Loucy (cell line): ENCODE data around the gene ADCY10.

Experiments
- H2AFZ ChIP-seq: fragments of 200-600 bp; sonication (generic); 2 replicates; pipeline ENCODE4 v1.6.0; 2016; ENCODE audit warnings: antibody characterized with exemption, mild to moderate bottlenecking, low read length, moderate library complexity
- H3F3A ChIP-seq: fragments of 200-600 bp; 2 replicates; pipeline ENCODE4 v1.6.0; 2016; ENCODE audit warnings: antibody characterized with exemption, low read depth, mild to moderate bottlenecking
- H3K27me3 ChIP-seq: fragments of 200-600 bp; sonication (generic); 2 replicates; pipeline ENCODE4 v1.6.1; 2014; ENCODE audit warnings: low read length, mild to moderate bottlenecking; ENCODE audit not compliant: insufficient read depth, poor library complexity, severe bottlenecking
- H3K36me3 ChIP-seq: fragments of 200-600 bp; sonication (generic); 2 replicates; pipeline ENCODE4 v1.6.1; 2016; ENCODE audit warnings: low read length; ENCODE audit not compliant: insufficient read depth
- H3K4me1 ChIP-seq: fragments of 200-600 bp; sonication (generic); 2 replicates; pipeline ENCODE4 v1.5.1; 2014; ENCODE audit warnings: low read length, mild to moderate bottlenecking; ENCODE audit not compliant: insufficient read depth, poor library complexity, severe bottlenecking
- H3K4me2 ChIP-seq: fragments of 200-600 bp; sonication (generic); 2 replicates; pipeline ENCODE4 v1.6.0; 2014; ENCODE audit warnings: antibody characterized with exemption, low read length, low read depth, mild to moderate bottlenecking; ENCODE audit not compliant: poor library complexity, severe bottlenecking
- H3K4me3 ChIP-seq: fragments of 200-600 bp; sonication (generic); 2 replicates; pipeline ENCODE4 v1.5.1; 2014; ENCODE audit warnings: low read length, mild to moderate bottlenecking, mixed read lengths; ENCODE audit not compliant: poor library complexity, severe bottlenecking
- H3K79me2 ChIP-seq: fragments of 200-600 bp; sonication (generic); 2 replicates; pipeline ENCODE4 v1.6.1; 2014; ENCODE audit warnings: low read length; ENCODE audit not compliant: insufficient read depth
- H3K9ac ChIP-seq: fragments of 200-600 bp; sonication (generic); 2 replicates; pipeline ENCODE4 v1.6.0; 2014; ENCODE audit warnings: mild to moderate bottlenecking, low read depth, low read length, moderate library complexity; ENCODE audit not compliant: poor library complexity, severe bottlenecking
- H3K9me2 ChIP-seq: fragments of 200-600 bp; sonication (generic); replicated peaks from 2 replicates; pipeline ENCODE4 v1.6.1; 2016; ENCODE audit warnings: low read depth, low read length, mixed read lengths
- H3K9me3 ChIP-seq: fragments of 200-600 bp; sonication (generic); 2 replicates; pipeline ENCODE4 v1.6.1; 2014; ENCODE audit warnings: mild to moderate bottlenecking, antibody characterized with exemption, low read length, low read depth; ENCODE audit not compliant: insufficient read depth
- H4K20me1 ChIP-seq: fragments of 200-600 bp; sonication (generic); 2 replicates; pipeline ENCODE4 v1.6.0; 2014; ENCODE audit warnings: antibody characterized with exemption, low read length, mild to moderate bottlenecking; ENCODE audit not compliant: insufficient read depth, poor library complexity, severe bottlenecking
- EZH2phosphoT487 ChIP-seq: fragments of 200-600 bp; IDR thresholded peaks from 2 replicates; pipeline ENCODE4 v1.6.1; 2018; ENCODE audit warnings: antibody characterized with exemption, mild to moderate bottlenecking, moderate library complexity, borderline replicate concordance
- TF ChIP-seq, protein P1 (sequence below): fragments of 200-600 bp; sonication (generic); conservative IDR thresholded peaks from 2 replicates; pipeline ENCODE4 v1.5.1; 2014; ENCODE audit warnings: mild to moderate bottlenecking, antibody characterized with exemption, low read length

The ADCY10 gene

DNA sequence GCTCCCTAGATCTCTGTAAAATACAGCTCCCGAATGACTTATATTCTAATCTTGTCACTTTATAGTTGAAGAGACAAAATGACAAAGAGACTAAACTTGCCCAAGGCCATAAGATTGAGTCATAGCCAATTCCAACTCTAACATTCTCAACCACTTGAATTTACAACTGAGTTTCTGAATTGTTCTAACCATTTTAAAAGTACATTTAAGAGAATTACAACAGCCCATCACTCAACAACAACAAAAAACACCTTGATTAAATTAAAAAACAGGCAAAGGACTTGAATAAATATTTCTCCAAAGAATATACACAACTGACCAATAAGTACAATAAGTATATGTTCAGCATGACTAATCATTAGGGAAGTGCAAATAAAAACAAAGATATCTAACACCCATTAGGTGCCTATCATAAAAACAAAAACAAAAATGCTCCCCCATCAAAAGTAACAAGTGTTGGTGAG, 8.7 kb upstream of the ADCY10 start:
- H4K20me1 ChIP-seq: no peaks in the 10 kb centered on the region
- H3K79me2 ChIP-seq: peaks cover 30% of the 10 kb centered on the region
- TF ChIP-seq, protein P1, sequence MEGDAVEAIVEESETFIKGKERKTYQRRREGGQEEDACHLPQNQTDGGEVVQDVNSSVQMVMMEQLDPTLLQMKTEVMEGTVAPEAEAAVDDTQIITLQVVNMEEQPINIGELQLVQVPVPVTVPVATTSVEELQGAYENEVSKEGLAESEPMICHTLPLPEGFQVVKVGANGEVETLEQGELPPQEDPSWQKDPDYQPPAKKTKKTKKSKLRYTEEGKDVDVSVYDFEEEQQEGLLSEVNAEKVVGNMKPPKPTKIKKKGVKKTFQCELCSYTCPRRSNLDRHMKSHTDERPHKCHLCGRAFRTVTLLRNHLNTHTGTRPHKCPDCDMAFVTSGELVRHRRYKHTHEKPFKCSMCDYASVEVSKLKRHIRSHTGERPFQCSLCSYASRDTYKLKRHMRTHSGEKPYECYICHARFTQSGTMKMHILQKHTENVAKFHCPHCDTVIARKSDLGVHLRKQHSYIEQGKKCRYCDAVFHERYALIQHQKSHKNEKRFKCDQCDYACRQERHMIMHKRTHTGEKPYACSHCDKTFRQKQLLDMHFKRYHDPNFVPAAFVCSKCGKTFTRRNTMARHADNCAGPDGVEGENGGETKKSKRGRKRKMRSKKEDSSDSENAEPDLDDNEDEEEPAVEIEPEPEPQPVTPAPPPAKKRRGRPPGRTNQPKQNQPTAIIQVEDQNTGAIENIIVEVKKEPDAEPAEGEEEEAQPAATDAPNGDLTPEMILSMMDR: no peak
- no peak for TF ChIP-seq EZH2phosphoT487
- H3K4me1 ChIP-seq: peaks cover 28% of the 10 kb centered on the region
- H3K36me3 ChIP-seq: peaks cover 15% of the 10 kb centered on the region
- no peaks in the 10 kb centered on the region for H3K27me3 ChIP-seq
- H3K9me2 ChIP-seq: no peaks in the 10 kb centered on the region
- H2AFZ ChIP-seq: no peak overlapping the region
- no peaks in the 10 kb centered on the region for H3F3A ChIP-seq
- no peak overlapping the region for H3K4me2 ChIP-seq
- H3K9me3 ChIP-seq: no peaks in the 10 kb centered on the region
- no peak overlapping the region for H3K9ac ChIP-seq
- H3K4me3 ChIP-seq: no peak overlapping the region

DNA sequence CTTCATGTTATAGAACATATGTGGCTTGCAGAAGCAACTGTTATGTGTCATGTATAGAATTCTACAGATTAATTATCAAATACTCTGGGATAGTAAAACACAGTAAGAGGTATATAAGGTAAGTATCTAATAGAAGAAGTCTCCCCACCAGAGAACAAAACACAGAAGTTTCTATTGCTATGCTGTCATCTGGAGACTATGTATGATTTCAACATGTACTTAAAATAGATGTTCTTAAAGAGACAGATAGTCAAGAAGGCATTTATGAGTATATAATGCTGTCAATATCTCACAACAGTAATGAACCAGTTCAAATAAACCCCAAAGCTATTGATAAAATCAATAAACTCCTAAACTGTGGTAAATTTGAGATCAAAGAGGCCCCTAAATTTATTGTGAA, 8.1 kb upstream of the ADCY10 start:
- TF ChIP-seq, protein P1: no peak
- no peak for TF ChIP-seq EZH2phosphoT487
- Histone ChIP-seq H3K9ac (no peak overlapping the region), H3K27me3 (no peaks in the 10 kb centered on the region), H4K20me1 (no peaks in the 10 kb centered on the region), H3K9me2 (no peaks in the 10 kb centered on the region), H2AFZ (no peak overlapping the region), H3K79me2 (peaks cover 23% of the 10 kb centered on the region), H3K9me3 (no peaks in the 10 kb centered on the region), H3K4me3 (no peak overlapping the region), H3K36me3 (peaks cover 17% of the 10 kb centered on the region), H3K4me1 (peaks cover 23% of the 10 kb centered on the region), H3K4me2 (no peak overlapping the region), H3F3A (no peaks in the 10 kb centered on the region)

DNA sequence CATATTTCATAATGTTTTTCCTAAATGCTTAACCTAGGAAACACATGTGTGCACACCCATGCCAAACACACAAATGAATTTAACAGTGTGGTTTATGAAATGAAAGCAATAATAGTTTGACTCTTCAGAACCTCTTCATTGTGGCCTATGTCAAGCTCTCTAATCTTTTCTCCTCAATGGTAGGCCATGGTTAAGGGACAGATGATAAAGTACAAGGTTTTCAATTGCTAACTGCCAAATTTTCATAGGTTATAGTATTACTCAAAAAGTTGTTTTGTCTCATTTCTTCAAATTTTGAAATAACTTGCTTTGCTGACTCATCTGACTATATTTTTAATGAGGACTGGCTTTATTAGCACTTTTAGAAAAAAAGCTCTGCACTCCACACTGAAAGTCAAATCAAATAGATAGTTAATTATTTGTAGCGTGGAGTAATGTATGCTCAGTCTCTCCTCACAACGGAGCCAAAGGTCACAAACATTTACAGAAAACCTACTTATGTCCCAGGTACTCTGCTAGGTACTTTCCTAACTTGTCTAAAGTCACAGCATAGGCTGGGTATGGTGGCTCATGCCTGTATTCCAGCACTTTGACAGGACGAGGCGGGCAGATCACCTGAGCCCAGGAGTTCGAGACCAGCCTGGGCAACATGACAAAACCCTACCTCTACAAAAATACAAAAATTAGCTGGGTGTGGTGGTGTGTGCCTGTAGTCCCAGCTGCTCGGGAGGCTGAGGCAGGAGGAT, 3.0 kb upstream of the ADCY10 start:
- Histone ChIP-seq H3K9me2 (no peaks in the 10 kb centered on the region), H3F3A (no peaks in the 10 kb centered on the region), H3K36me3 (peaks cover 20% of the 10 kb centered on the region), H3K9me3 (no peaks in the 10 kb centered on the region), H2AFZ (no peak overlapping the region), H4K20me1 (no peaks in the 10 kb centered on the region), H3K79me2 (no peaks in the 10 kb centered on the region), H3K27me3 (no peaks in the 10 kb centered on the region), H3K4me3 (no peak overlapping the region), H3K4me1 (no peaks in the 10 kb centered on the region), H3K9ac (no peak overlapping the region), H3K4me2 (no peak overlapping the region)
- TF ChIP-seq, protein P1: no peak
- no peak for TF ChIP-seq EZH2phosphoT487
